Endothelial cell of umbilical vein (primary cell): ENCODE measurements around the gene DPH6.

Source experiments
- EZH2 ChIP-seq: IDR thresholded peaks from 2 replicates; pipeline ENCODE4 v1.6.1; 2012; ENCODE audit warnings: borderline replicate concordance, low read depth, mild to moderate bottlenecking, moderate library complexity, low read length, inconsistent platforms; ENCODE audit not compliant: severe bottlenecking
- MYC ChIP-seq: IDR thresholded peaks from one replicate; pipeline ENCODE4 v1.6.1; 2011; ENCODE audit warnings: mild to moderate bottlenecking, low read depth, low read length
- POLR2AphosphoS5 ChIP-seq: IDR thresholded peaks from 2 replicates; pipeline ENCODE4 v1.6.1; 2012; ENCODE audit warnings: low read depth, mild to moderate bottlenecking, control low read depth, low read length, moderate library complexity; ENCODE audit not compliant: insufficient read depth
- TF ChIP-seq, protein P1 (sequence below), 2 donors: IDR thresholded peaks; 1 replicate in 1 of 2; 2 replicates in 1 of 2; pipeline ENCODE4 v1.5.1; 2011; ENCODE audit warnings: low read length in 2 of 2, mild to moderate bottlenecking in 2 of 2, moderate library complexity in 2 of 2, control low read depth in 1 of 2, inconsistent platforms in 1 of 2, low read depth in 1 of 2; ENCODE audit not compliant: insufficient read depth in 1 of 2; ENCODE audit errors: extremely low read depth in 1 of 2

DNA sequence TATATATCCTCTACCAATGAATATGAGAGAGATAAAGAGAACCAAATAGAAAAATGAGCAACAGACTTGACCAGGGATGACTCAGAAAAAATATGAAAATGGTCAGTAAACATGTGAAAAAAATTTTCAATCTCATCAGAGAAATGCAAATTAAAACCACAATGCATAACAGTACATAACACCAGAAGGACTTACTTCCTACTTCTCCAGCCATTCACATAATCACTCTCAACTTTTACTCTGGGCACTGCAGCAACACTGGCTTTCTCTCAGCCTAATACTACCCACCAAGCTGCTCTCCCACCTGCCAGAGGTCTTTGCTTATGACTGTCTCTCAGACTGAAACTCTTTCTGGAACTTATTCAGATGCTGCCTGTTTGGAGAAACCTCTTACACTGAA, 49.4 kb downstream of the DPH6 start:
- no peak for TF ChIP-seq POLR2AphosphoS5
- TF ChIP-seq EZH2, result no peak
- no peak for TF ChIP-seq MYC
- TF ChIP-seq, protein P1, sequence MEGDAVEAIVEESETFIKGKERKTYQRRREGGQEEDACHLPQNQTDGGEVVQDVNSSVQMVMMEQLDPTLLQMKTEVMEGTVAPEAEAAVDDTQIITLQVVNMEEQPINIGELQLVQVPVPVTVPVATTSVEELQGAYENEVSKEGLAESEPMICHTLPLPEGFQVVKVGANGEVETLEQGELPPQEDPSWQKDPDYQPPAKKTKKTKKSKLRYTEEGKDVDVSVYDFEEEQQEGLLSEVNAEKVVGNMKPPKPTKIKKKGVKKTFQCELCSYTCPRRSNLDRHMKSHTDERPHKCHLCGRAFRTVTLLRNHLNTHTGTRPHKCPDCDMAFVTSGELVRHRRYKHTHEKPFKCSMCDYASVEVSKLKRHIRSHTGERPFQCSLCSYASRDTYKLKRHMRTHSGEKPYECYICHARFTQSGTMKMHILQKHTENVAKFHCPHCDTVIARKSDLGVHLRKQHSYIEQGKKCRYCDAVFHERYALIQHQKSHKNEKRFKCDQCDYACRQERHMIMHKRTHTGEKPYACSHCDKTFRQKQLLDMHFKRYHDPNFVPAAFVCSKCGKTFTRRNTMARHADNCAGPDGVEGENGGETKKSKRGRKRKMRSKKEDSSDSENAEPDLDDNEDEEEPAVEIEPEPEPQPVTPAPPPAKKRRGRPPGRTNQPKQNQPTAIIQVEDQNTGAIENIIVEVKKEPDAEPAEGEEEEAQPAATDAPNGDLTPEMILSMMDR (IDR thresholded peaks at IDR 0.05; ENCODE audit: extremely low read depth in 1 of 2, insufficient read depth in 1 of 2, low read depth in 1 of 2, low read length in 2 of 2), result no peak
